Gastrocnemius medialis (tissue), 4 donors: ENCODE results near the gene ZNF740.

Source experiments
- CTCF ChIP-seq, 5 experiments: fragments of 450-650 bp in 3 of 5; fragments of 200-600 bp in 2 of 5; sonication (generic) in 2 of 5; IDR thresholded peaks in 4 of 5; conservative IDR thresholded peaks in 1 of 5; 1 replicate in 4 of 5; 2 replicates in 1 of 5; pipeline ENCODE4 v1.5.1; 2016 to 2019; ENCODE audit warnings: antibody characterized with exemption in 5 of 5, mild to moderate bottlenecking in 3 of 5, moderate library complexity in 3 of 5
- POLR2A ChIP-seq, 2 donors: fragments of 450-650 bp; IDR thresholded peaks; one replicate each; pipeline ENCODE4 v1.6.1; 2017; ENCODE audit warnings: antibody characterized with exemption in 2 of 2, mild to moderate bottlenecking in 2 of 2, moderate library complexity in 2 of 2

GRCh38 chr12:53170215-53170614 lies 10.3 kb upstream of the ZNF740 start:
- TF ChIP-seq POLR2A (IDR thresholded peaks at IDR 0.05) (no peak), CTCF (IDR thresholded peaks at IDR 0.05 in 4 of 5, conservative IDR thresholded peaks at IDR 0.05 in 1 of 5) (no peak)
